ENCODE data around the gene CISTR.

GRCh38 chr12:53756300-53757100 lies 4.7 kb upstream of the CISTR start:
- TF ChIP-seq, protein P1, sequence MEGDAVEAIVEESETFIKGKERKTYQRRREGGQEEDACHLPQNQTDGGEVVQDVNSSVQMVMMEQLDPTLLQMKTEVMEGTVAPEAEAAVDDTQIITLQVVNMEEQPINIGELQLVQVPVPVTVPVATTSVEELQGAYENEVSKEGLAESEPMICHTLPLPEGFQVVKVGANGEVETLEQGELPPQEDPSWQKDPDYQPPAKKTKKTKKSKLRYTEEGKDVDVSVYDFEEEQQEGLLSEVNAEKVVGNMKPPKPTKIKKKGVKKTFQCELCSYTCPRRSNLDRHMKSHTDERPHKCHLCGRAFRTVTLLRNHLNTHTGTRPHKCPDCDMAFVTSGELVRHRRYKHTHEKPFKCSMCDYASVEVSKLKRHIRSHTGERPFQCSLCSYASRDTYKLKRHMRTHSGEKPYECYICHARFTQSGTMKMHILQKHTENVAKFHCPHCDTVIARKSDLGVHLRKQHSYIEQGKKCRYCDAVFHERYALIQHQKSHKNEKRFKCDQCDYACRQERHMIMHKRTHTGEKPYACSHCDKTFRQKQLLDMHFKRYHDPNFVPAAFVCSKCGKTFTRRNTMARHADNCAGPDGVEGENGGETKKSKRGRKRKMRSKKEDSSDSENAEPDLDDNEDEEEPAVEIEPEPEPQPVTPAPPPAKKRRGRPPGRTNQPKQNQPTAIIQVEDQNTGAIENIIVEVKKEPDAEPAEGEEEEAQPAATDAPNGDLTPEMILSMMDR (IDR thresholded peaks at IDR 0.05): no peak
- no peak for TF ChIP-seq POLR2A (IDR thresholded peaks at IDR 0.05)
